A673 (cell line): ENCODE data around the gene GALNT10.

ENCODE experiments used
- EZH2 ChIP-seq: fragments of 200-600 bp; sonication (generic); IDR thresholded peaks from 2 replicates; pipeline ENCODE4 v1.6.1; 2017; ENCODE audit warnings: borderline replicate concordance, low read depth, mild to moderate bottlenecking, mixed read lengths, antibody characterized with exemption, low read length; ENCODE audit not compliant: poor library complexity, severe bottlenecking
- TF ChIP-seq, protein P1 (sequence below): fragments of 300-800, 200-600 bp; sonication (generic); conservative IDR thresholded peaks from 2 replicates; pipeline ENCODE4 v1.5.1; 2017; ENCODE audit warnings: low read depth, mild to moderate bottlenecking, antibody characterized with exemption, low read length, moderate library complexity, mixed read lengths

DNA sequence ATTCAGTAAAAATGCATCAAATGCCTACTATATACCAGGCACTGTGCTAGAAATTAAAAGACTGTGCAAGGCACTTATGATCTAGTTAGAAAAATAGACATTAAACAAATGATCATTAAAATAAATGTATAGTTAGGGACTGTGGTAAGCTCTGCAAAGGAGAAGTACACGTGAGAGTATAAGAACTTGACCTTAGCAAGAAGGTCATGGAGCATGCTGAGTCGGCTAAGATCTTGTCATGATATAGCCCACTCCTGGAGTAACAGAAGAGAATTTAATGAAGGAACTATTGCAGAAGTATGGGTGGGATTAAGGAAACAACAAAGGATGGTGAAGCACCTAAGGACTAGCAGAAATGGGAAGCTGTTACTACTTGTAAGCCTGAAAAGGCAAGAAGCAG, 231.8 kb downstream of the GALNT10 start:
- TF ChIP-seq, protein P1, sequence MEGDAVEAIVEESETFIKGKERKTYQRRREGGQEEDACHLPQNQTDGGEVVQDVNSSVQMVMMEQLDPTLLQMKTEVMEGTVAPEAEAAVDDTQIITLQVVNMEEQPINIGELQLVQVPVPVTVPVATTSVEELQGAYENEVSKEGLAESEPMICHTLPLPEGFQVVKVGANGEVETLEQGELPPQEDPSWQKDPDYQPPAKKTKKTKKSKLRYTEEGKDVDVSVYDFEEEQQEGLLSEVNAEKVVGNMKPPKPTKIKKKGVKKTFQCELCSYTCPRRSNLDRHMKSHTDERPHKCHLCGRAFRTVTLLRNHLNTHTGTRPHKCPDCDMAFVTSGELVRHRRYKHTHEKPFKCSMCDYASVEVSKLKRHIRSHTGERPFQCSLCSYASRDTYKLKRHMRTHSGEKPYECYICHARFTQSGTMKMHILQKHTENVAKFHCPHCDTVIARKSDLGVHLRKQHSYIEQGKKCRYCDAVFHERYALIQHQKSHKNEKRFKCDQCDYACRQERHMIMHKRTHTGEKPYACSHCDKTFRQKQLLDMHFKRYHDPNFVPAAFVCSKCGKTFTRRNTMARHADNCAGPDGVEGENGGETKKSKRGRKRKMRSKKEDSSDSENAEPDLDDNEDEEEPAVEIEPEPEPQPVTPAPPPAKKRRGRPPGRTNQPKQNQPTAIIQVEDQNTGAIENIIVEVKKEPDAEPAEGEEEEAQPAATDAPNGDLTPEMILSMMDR, result no peak
- no peak for TF ChIP-seq EZH2
